ENCODE results near the gene KITLG.

DNA sequence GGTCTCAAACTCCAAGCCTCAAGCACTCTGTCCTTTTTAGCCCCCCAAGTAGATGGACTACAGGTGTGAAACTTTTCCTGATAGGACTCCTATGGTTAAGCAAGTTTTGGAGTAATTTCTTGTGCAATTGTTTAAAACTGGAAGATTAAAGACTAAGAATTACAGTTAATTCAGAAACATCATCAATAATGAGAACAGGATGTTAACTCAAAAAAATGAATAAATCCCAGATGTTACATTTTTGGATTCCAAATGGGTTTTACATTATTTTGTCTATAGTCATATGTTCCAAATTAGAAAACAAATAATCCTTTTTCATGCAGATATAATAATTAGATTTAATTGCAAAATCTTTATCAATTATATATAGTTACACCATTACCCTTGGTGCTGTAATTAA is 24.4 kb upstream of the KITLG start:
- TF ChIP-seq, protein P1, sequence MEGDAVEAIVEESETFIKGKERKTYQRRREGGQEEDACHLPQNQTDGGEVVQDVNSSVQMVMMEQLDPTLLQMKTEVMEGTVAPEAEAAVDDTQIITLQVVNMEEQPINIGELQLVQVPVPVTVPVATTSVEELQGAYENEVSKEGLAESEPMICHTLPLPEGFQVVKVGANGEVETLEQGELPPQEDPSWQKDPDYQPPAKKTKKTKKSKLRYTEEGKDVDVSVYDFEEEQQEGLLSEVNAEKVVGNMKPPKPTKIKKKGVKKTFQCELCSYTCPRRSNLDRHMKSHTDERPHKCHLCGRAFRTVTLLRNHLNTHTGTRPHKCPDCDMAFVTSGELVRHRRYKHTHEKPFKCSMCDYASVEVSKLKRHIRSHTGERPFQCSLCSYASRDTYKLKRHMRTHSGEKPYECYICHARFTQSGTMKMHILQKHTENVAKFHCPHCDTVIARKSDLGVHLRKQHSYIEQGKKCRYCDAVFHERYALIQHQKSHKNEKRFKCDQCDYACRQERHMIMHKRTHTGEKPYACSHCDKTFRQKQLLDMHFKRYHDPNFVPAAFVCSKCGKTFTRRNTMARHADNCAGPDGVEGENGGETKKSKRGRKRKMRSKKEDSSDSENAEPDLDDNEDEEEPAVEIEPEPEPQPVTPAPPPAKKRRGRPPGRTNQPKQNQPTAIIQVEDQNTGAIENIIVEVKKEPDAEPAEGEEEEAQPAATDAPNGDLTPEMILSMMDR (IDR thresholded peaks at IDR 0.05), result no peak
- TF ChIP-seq POLR2A (IDR thresholded peaks at IDR 0.05), result no peak
